Endodermal cell (in vitro differentiated cells): ENCODE measurements around the gene NDUFB7. TPM values are rescaled to one million over a fixed set of nuclear protein-coding genes. Genes with fewer than 3 reads are reported as not detected.

ENCODE experiments used
- DNase-seq: peaks from one replicate; pipeline ENCODE4 v3.0.0-alpha.2; 2017
- H3K27ac ChIP-seq: 2 replicates; pipeline ENCODE4 v1.5.1; 2013; ENCODE audit warnings: mild to moderate bottlenecking, low read depth, low read length, moderate library complexity
- H3K27me3 ChIP-seq: 2 replicates; pipeline ENCODE4 v1.6.1; 2013; ENCODE audit warnings: mild to moderate bottlenecking, low read length, moderate library complexity; ENCODE audit not compliant: insufficient read depth, control insufficient read depth, poor library complexity, severe bottlenecking
- H3K36me3 ChIP-seq: 2 replicates; pipeline ENCODE4 v1.7.0; 2013; ENCODE audit warnings: mild to moderate bottlenecking, low read length, moderate library complexity; ENCODE audit not compliant: control insufficient read depth, insufficient read depth
- H3K4me1 ChIP-seq: one replicate; pipeline ENCODE4 v1.7.0; 2013; ENCODE audit warnings: low read length; ENCODE audit not compliant: control insufficient read depth, insufficient read depth
- H3K4me3 ChIP-seq: 2 replicates; pipeline ENCODE4 v1.5.1; 2013; ENCODE audit warnings: mild to moderate bottlenecking, low read length, moderate library complexity
- H3K9ac ChIP-seq: 2 replicates; pipeline ENCODE4 v1.6.1; 2013; ENCODE audit warnings: mild to moderate bottlenecking, low read length, moderate library complexity; ENCODE audit not compliant: poor library complexity, severe bottlenecking; ENCODE audit errors: extremely low read depth
- H3K9me3 ChIP-seq: 2 replicates; pipeline ENCODE4 v1.6.1; 2013; ENCODE audit warnings: mild to moderate bottlenecking, low read length, moderate library complexity; ENCODE audit not compliant: control insufficient read depth
- H3K27ac Mint-ChIP-seq: 2 replicates; pipeline ENCODE4 v1.8.0; 2020; ENCODE audit warnings: mixed read lengths
- H3K27me3 Mint-ChIP-seq: 2 replicates; pipeline ENCODE4 v1.8.0; 2021; ENCODE audit warnings: mild to moderate bottlenecking, mixed read lengths; ENCODE audit not compliant: insufficient read depth
- H3K36me3 Mint-ChIP-seq: 2 replicates; pipeline ENCODE4 v1.8.0; 2020; ENCODE audit warnings: low read depth, mixed read lengths
- H3K4me1 Mint-ChIP-seq: 2 replicates; pipeline ENCODE4 v1.8.0; 2020; ENCODE audit warnings: mixed read lengths
- H3K4me3 Mint-ChIP-seq: 2 replicates; pipeline ENCODE4 v1.8.0; 2020; ENCODE audit warnings: mild to moderate bottlenecking, moderate library complexity, mixed read lengths
- H3K9me3 Mint-ChIP-seq: 2 replicates; pipeline ENCODE4 v1.8.0; 2020; ENCODE audit warnings: mild to moderate bottlenecking, mixed read lengths
- CTCF ChIP-seq: fragments of 200-600 bp; sonication (generic); conservative IDR thresholded peaks from 2 replicates; pipeline ENCODE4 v1.5.0; 2021; ENCODE audit warnings: antibody characterized with exemption, mild to moderate bottlenecking
- WGBS, 2 experiments: methylation state at CpG; one replicate each; pipeline versions ENCODE4 v1.1.5 to v1.1.7; 2013; ENCODE audit warnings: missing lambda C conversion rate in 2 of 2, mixed read lengths in 1 of 2; ENCODE audit not compliant: insufficient coverage in 1 of 2, insufficient read length in 1 of 2; 5-methylcytosine and 5-hydroxymethylcytosine counted together
- total RNA-seq, 2 donors: library from RNA; stranded (reverse); fragmentation: NEBNext Ultra II Directional in 1 of 2; extraction: Animal tissue kit (Norgen Biotek cat#: 25700) in 1 of 2; gene quantifications; 2 replicates in 1 of 2; 3 replicates in 1 of 2; pipeline ENCODE4 v1.2.1, GENCODE V29; 2021

NDUFB7 gene
- total RNA-seq, 2 donors from 2014 or later = 127 to 141 TPM

- peaks cover 13% of the 10 kb centered on the region for H3K36me3 Mint-ChIP-seq
- no peak for TF ChIP-seq CTCF
- no peaks in the 10 kb centered on the region for H3K27me3 Mint-ChIP-seq
- Histone ChIP-seq H3K9me3 (no peaks in the 10 kb centered on the region), H3K36me3 (peaks cover 14% of the 10 kb centered on the region), H3K4me1 (peaks cover 7% of the 10 kb centered on the region), H3K27ac (no peak overlapping the region), H3K4me3 (no peak overlapping the region), H3K9ac (no peak overlapping the region), H3K27me3 (no peaks in the 10 kb centered on the region)
- no peak overlapping the region for H3K27ac Mint-ChIP-seq
- no peak overlapping the region for H3K4me3 Mint-ChIP-seq
- no peak for DNase-seq
- 83 to 91% methylated on average over 3 to 4 of the region's 4 CpGs for WGBS, 2 experiments
- H3K4me1 Mint-ChIP-seq = peaks cover 22% of the 10 kb centered on the region
- no peaks in the 10 kb centered on the region for H3K9me3 Mint-ChIP-seq
These were observed 51.3 kb downstream of the NDUFB7 start for GRCh38 chr19:14520543-14520942.

GRCh38 chr19:14519860-14520407, 51.9 kb downstream of the NDUFB7 start:
- H3K4me3 Mint-ChIP-seq = peak overlapping the region; percentile 88
- whole genome bisulfite sequencing, 2 experiments = 79 to 88% methylated on average over 2 of the region's 2 CpGs
- H3K27ac Mint-ChIP-seq = peak overlapping the region; percentile 74
- no peaks in the 10 kb centered on the region for H3K27me3 Mint-ChIP-seq
- Histone ChIP-seq H3K9ac (no peak overlapping the region), H3K9me3 (no peaks in the 10 kb centered on the region), H3K36me3 (peaks cover 20% of the 10 kb centered on the region), H3K27me3 (no peaks in the 10 kb centered on the region), H3K4me3 (no peak overlapping the region), H3K27ac (no peak overlapping the region), H3K4me1 (peaks cover 8% of the 10 kb centered on the region)
- peaks cover 19% of the 10 kb centered on the region for H3K36me3 Mint-ChIP-seq
- DNase-seq = no peak
- H3K9me3 Mint-ChIP-seq = no peaks in the 10 kb centered on the region
- peaks cover 26% of the 10 kb centered on the region for H3K4me1 Mint-ChIP-seq
- no peak for TF ChIP-seq CTCF

DNA sequence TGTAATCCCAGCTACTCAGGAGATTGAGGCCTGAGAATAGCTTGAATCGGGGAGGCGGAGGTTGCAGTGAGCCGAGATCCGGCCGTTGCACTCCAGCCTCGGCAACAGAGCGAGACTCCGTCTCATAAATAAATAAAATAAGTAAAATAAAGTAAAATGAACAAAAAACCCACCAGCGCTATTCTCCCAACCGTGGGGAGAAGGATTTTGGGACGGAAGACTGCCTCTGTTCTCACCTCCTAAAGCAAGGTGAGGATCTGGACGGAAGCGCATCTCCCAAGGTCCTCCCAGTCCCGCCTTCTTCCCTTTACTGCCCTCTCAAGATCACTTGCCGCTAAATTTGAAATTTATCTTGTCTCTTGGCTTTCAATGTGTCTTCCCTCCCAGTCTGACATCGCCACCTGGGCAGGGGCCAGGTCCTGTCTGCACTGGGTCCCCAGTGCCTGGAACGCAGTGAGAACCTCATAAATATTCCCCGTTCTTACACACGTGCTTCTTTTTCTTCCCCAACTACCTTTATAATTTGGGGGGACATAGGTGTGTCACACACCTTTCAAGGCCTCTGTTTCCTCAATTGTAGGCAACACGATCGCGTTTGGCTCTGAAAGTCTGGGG, 52.5 kb downstream of the NDUFB7 start:
- H3K4me1 Mint-ChIP-seq = peaks cover 32% of the 10 kb centered on the region
- no peaks in the 10 kb centered on the region for H3K27me3 ChIP-seq
- H3K27ac Mint-ChIP-seq = peak overlapping the region; percentile 74
- peaks cover 8% of the 10 kb centered on the region for H3K4me1 ChIP-seq
- H3K9me3 Mint-ChIP-seq = no peaks in the 10 kb centered on the region
- H3K9me3 ChIP-seq = no peaks in the 10 kb centered on the region
- DNase-seq = no peak
- H3K4me3 ChIP-seq = peak overlapping the region; percentile 74
- TF ChIP-seq CTCF = no peak
- 95% methylated on average over 15 to 20 of the region's 22 CpGs for WGBS, 2 experiments
- peaks cover 26% of the 10 kb centered on the region for H3K36me3 ChIP-seq
- peaks cover 25% of the 10 kb centered on the region for H3K36me3 Mint-ChIP-seq
- peak overlapping the region; percentile 88 for H3K4me3 Mint-ChIP-seq
- H3K27me3 Mint-ChIP-seq = no peaks in the 10 kb centered on the region
- H3K27ac ChIP-seq = no peak overlapping the region
- H3K9ac ChIP-seq = no peak overlapping the region
